ENCODE data around the gene DMD.

- TF ChIP-seq, protein P1, sequence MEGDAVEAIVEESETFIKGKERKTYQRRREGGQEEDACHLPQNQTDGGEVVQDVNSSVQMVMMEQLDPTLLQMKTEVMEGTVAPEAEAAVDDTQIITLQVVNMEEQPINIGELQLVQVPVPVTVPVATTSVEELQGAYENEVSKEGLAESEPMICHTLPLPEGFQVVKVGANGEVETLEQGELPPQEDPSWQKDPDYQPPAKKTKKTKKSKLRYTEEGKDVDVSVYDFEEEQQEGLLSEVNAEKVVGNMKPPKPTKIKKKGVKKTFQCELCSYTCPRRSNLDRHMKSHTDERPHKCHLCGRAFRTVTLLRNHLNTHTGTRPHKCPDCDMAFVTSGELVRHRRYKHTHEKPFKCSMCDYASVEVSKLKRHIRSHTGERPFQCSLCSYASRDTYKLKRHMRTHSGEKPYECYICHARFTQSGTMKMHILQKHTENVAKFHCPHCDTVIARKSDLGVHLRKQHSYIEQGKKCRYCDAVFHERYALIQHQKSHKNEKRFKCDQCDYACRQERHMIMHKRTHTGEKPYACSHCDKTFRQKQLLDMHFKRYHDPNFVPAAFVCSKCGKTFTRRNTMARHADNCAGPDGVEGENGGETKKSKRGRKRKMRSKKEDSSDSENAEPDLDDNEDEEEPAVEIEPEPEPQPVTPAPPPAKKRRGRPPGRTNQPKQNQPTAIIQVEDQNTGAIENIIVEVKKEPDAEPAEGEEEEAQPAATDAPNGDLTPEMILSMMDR (IDR thresholded peaks at IDR 0.05; ENCODE audit: low read length): no peak
- no peak for TF ChIP-seq EZH2 (optimal IDR thresholded peaks at IDR 0.05; ENCODE audit: low read depth, low read length)
- no peak for TF ChIP-seq EZH2phosphoT487 (IDR thresholded peaks at IDR 0.05; ENCODE audit: low read length)
Measured at GRCh38 chrX:31366041-31366440, 1845.3 kb downstream of the DMD start.

All from MM.1S (cell line).